MM.1S (cell line): ENCODE results near the gene ARL6IP6.
A peak's percentile ranks its signal among the peaks of the same experiment; 100 is the strongest.

Experiments used
- DNase-seq: peaks from one replicate; pipeline ENCODE4 v3.0.0-alpha.2; 2015
- H2AFZ ChIP-seq: fragments of 300-600 bp; sonication (generic); 2 replicates; pipeline ENCODE4 v1.6.0; 2016; ENCODE audit warnings: antibody characterized with exemption, low read length
- H3F3A ChIP-seq: fragments of 300-600 bp; sonication (generic); 2 replicates; pipeline ENCODE4 v1.6.1; 2016; ENCODE audit warnings: mild to moderate bottlenecking, antibody characterized with exemption, low read length, moderate library complexity, mixed read lengths; ENCODE audit not compliant: insufficient read depth
- H3K27ac ChIP-seq: fragments of 300-600 bp; sonication (generic); 2 replicates; pipeline ENCODE4 v1.5.1; 2016; ENCODE audit warnings: mild to moderate bottlenecking, low read length
- H3K27me3 ChIP-seq: fragments of 300-600 bp; sonication (generic); replicated peaks from 2 replicates; pipeline ENCODE4 v1.6.0; 2016; ENCODE audit warnings: low read length; ENCODE audit not compliant: insufficient read depth
- H3K36me3 ChIP-seq: fragments of 300-600 bp; sonication (generic); replicated peaks from 2 replicates; pipeline ENCODE4 v1.6.1; 2016; ENCODE audit warnings: mild to moderate bottlenecking, low read length, mixed read lengths; ENCODE audit not compliant: insufficient read depth
- H3K4me1 ChIP-seq: fragments of 300-600 bp; sonication (generic); 2 replicates; pipeline ENCODE4 v1.6.1; 2016; ENCODE audit warnings: low read length, mixed read lengths
- H3K4me2 ChIP-seq: fragments of 300-600 bp; sonication (generic); 2 replicates; pipeline ENCODE4 v1.6.0; 2016; ENCODE audit warnings: low read depth, low read length
- H3K4me3 ChIP-seq: fragments of 300-600 bp; sonication (generic); 2 replicates; pipeline ENCODE4 v1.5.1; 2016; ENCODE audit warnings: low read length, mixed read lengths
- H3K79me2 ChIP-seq: fragments of 300-600 bp; sonication (generic); 2 replicates; pipeline ENCODE4 v1.6.1; 2016; ENCODE audit warnings: mixed run types, low read length, mixed read lengths
- H3K9ac ChIP-seq: fragments of 300-600 bp; sonication (generic); 2 replicates; pipeline ENCODE4 v1.6.1; 2016; ENCODE audit warnings: low read length, mixed read lengths
- H3K9me2 ChIP-seq: fragments of 300-600 bp; sonication (generic); replicated peaks from 2 replicates; pipeline ENCODE4 v1.6.1; 2016; ENCODE audit warnings: mild to moderate bottlenecking, low read length, mixed read lengths; ENCODE audit not compliant: insufficient read depth
- H3K9me3 ChIP-seq: fragments of 300-600 bp; sonication (generic); replicated peaks from 2 replicates; pipeline ENCODE4 v1.6.1; 2016; ENCODE audit warnings: mild to moderate bottlenecking, low read length, mixed read lengths; ENCODE audit not compliant: insufficient read depth
- H4K20me1 ChIP-seq: fragments of 300-600 bp; sonication (generic); 2 replicates; pipeline ENCODE4 v1.6.1; 2016; ENCODE audit warnings: mild to moderate bottlenecking, low read length, moderate library complexity, mixed read lengths; ENCODE audit not compliant: insufficient read depth
- EZH2 ChIP-seq: fragments of 300-600 bp; sonication (generic); optimal IDR thresholded peaks from 2 replicates; pipeline ENCODE3; 2017; ENCODE audit warnings: low read depth, mild to moderate bottlenecking, antibody characterized with exemption, low read length, mixed read lengths
- EZH2phosphoT487 ChIP-seq: fragments of 300-600 bp; sonication (generic); IDR thresholded peaks from 2 replicates; pipeline ENCODE4 v1.6.1; 2018; ENCODE audit warnings: antibody characterized with exemption, low read length
- TF ChIP-seq, protein P1 (sequence below): fragments of 300-600 bp; sonication (generic); IDR thresholded peaks from 2 replicates; pipeline ENCODE4 v1.5.1; 2016; ENCODE audit warnings: antibody characterized with exemption, low read length, mixed read lengths

Gene ARL6IP6

DNA sequence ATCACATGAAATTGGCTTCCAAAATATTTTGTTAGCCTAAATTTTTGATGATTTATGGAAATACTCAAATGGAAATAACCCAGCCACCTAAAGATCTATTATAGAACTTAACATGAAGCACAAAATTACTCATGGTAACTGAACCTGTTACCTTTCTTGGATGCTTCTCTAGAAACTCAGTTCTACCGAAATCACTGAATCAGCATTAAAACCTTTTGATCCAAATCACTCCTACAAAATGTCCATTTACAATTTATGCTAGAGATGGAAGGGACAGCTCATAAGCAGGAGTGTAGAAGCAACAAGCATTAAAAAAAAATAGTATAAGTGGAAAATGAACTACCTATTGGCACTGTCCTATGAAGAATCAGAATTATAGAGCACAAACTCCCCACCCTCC is 3.3 kb upstream of the ARL6IP6 start:
- peaks cover 12% of the 10 kb centered on the region; the same call in 1 of the 2 replicates for H4K20me1 ChIP-seq
- TF ChIP-seq, protein P1, sequence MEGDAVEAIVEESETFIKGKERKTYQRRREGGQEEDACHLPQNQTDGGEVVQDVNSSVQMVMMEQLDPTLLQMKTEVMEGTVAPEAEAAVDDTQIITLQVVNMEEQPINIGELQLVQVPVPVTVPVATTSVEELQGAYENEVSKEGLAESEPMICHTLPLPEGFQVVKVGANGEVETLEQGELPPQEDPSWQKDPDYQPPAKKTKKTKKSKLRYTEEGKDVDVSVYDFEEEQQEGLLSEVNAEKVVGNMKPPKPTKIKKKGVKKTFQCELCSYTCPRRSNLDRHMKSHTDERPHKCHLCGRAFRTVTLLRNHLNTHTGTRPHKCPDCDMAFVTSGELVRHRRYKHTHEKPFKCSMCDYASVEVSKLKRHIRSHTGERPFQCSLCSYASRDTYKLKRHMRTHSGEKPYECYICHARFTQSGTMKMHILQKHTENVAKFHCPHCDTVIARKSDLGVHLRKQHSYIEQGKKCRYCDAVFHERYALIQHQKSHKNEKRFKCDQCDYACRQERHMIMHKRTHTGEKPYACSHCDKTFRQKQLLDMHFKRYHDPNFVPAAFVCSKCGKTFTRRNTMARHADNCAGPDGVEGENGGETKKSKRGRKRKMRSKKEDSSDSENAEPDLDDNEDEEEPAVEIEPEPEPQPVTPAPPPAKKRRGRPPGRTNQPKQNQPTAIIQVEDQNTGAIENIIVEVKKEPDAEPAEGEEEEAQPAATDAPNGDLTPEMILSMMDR: no peak
- TF ChIP-seq EZH2 (no peak), EZH2phosphoT487 (no peak)
- H3K27ac ChIP-seq: no peak overlapping the region
- no peak overlapping the region for H3K4me3 ChIP-seq
- no peak for DNase-seq
- no peak overlapping the region for H3K9ac ChIP-seq
- H3K9me2 ChIP-seq: no peaks in the 10 kb centered on the region
- H3K79me2 ChIP-seq: peaks cover 83% of the 10 kb centered on the region
- peak overlapping the region; percentile 72; the same call in 1 of the 2 replicates for H3K4me2 ChIP-seq
- no peaks in the 10 kb centered on the region for H3K27me3 ChIP-seq
- no peaks in the 10 kb centered on the region for H3K9me3 ChIP-seq
- H3F3A ChIP-seq: peaks cover 8% of the 10 kb centered on the region; the same call in 1 of the 2 replicates
- H2AFZ ChIP-seq: no peak overlapping the region
- H3K36me3 ChIP-seq: peaks cover 25% of the 10 kb centered on the region
- peaks cover 9% of the 10 kb centered on the region for H3K4me1 ChIP-seq

GRCh38 chr2:152715854-152716428 is 2.5 kb upstream of the ARL6IP6 start:
- Histone ChIP-seq H3K9me2 (no peaks in the 10 kb centered on the region), H3K9me3 (no peaks in the 10 kb centered on the region), H3K4me1 (peaks cover 13% of the 10 kb centered on the region), H3F3A (peaks cover 8% of the 10 kb centered on the region; the same call in 1 of the 2 replicates), H3K9ac (peak overlapping the region; percentile 90; the same call in 1 of the 2 replicates), H3K79me2 (peaks cover 83% of the 10 kb centered on the region), H3K27ac (no peak overlapping the region), H3K27me3 (no peaks in the 10 kb centered on the region), H3K36me3 (peaks cover 21% of the 10 kb centered on the region), H3K4me2 (peak overlapping the region; percentile 72), H3K4me3 (peak overlapping the region; percentile 89), H4K20me1 (peaks cover 12% of the 10 kb centered on the region; the same call in 1 of the 2 replicates), H2AFZ (no peak overlapping the region)
- TF ChIP-seq EZH2: no peak
- TF ChIP-seq, protein P1: peak; percentile 58
- DNase-seq: peak; percentile 32

DNA sequence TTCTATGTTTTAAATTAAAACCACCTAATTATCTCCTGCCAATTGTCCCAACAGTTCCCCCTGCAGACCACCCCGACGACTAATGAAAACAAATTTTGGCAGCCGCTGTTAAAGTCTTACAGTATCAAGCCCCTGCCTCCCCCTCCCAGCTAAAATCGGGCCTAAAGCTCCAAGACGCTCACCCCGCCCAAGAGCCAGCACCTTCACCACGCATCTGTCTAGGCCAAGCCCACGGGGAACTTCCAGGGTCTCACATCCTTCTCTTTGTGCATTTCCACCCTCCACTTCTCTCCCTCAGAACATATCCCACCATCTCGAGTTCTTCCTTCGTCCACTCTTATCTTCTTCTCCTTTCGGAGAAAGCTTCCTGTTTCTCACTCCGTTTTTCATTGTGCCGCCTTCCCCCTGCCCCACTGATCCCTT is 1.6 kb upstream of the ARL6IP6 start:
- H3K9me2 ChIP-seq: no peaks in the 10 kb centered on the region
- H3K4me3 ChIP-seq: peak overlapping the region; percentile 89
- no peaks in the 10 kb centered on the region for H3K9me3 ChIP-seq
- H3K27me3 ChIP-seq: no peaks in the 10 kb centered on the region
- H3K27ac ChIP-seq: peak overlapping the region; percentile 91; the same call in 1 of the 2 replicates
- H3K4me1 ChIP-seq: peaks cover 13% of the 10 kb centered on the region
- H3F3A ChIP-seq: peaks cover 8% of the 10 kb centered on the region; the same call in 1 of the 2 replicates
- DNase-seq: peak; percentile 28
- peak overlapping the region; percentile 62 for H2AFZ ChIP-seq
- TF ChIP-seq EZH2phosphoT487 (no peak), EZH2 (no peak)
- TF ChIP-seq, protein P1: no peak
- H3K36me3 ChIP-seq: peaks cover 17% of the 10 kb centered on the region
- H4K20me1 ChIP-seq: peaks cover 12% of the 10 kb centered on the region; the same call in 1 of the 2 replicates
- peak overlapping the region; percentile 90 for H3K9ac ChIP-seq
- H3K4me2 ChIP-seq: peak overlapping the region; percentile 72
- peaks cover 74% of the 10 kb centered on the region for H3K79me2 ChIP-seq
